ENCODE measurements around the gene DDX41. TPM values are rescaled to one million over a fixed set of nuclear protein-coding genes. Genes with fewer than 3 reads are reported as not detected.

Gene DDX41
- total RNA-seq, 5 donors from 2014 or later (not counting 1 experiment from before 2014, with no cell fraction given) = 64.8 to 118 (median 106) TPM

GRCh38 chr5:177496727-177497291, 20.0 kb downstream of the DDX41 start:
- Mint-ChIP-seq H3K4me1 (peaks cover 23 to 32% (median 25%) of the 10 kb centered on the region in 3 donors), H3K27me3 (no peaks in the 10 kb centered on the region), H3K9me3 (no peaks in the 10 kb centered on the region), H3K4me3 (peak overlapping the region; percentile 61 to 84 (median 78)), H3K27ac (no peak overlapping the region), H3K36me3 (peaks cover 4% of the 10 kb centered on the region)
- Histone ChIP-seq H3K27ac (ENCODE audit: low read length) (no peak overlapping the region), H3K4me1 (ENCODE audit: control insufficient read depth in 1 of 2, extremely low read depth in 1 of 2, insufficient read depth in 2 of 2, low read length in 2 of 2) (peaks cover 0 to 47% of the 10 kb centered on the region in 2 experiments), H3K9me3 (no peaks in the 10 kb centered on the region), H3K4me3 (ENCODE audit: control insufficient read depth in 1 of 2, extremely low read depth in 1 of 2, low read length in 1 of 2) (peak overlapping the region; percentile 44 to 61), H3K36me3 (ENCODE audit: control insufficient read depth in 2 of 2, extremely low read depth in 1 of 2, insufficient read depth in 1 of 2, low read length in 1 of 2) (peaks cover 0 to 6% of the 10 kb centered on the region in 2 donors), H3K27me3 (replicated peaks in 1 of 2; ENCODE audit: control insufficient read depth in 2 of 2, extremely low read depth in 1 of 2, insufficient read depth in 2 of 2, low read length in 1 of 2) (peaks cover 0 to 6% of the 10 kb centered on the region in 2 experiments)
- WGBS (ENCODE audit: insufficient coverage) = 40% methylated on average over 8 of the region's 29 CpGs
- ATAC-seq (replicated peaks in 1 of 4) (no peak), DNase-seq (no peak)
- CTCF ChIA-PET = interaction anchor here in 1 of 2 donors (0.6 to 1.4 kb wide), 9 partner anchors 24 to 192 kb away, joined by 3 to 15 read pairs (median 6); no protein-coding TSS in a partner anchor
- POLR2A ChIA-PET = interaction anchor here in 1 of 2 donors (0.6 kb wide), 1 partner anchor 65 kb away, joined by 3 read pairs; no protein-coding TSS in a partner anchor

GRCh38 chr5:177496070-177496726, 20.6 kb downstream of the DDX41 start:
- Mint-ChIP-seq H3K4me1 (peaks cover 23 to 32% (median 25%) of the 10 kb centered on the region in 3 donors), H3K9me3 (no peaks in the 10 kb centered on the region), H3K36me3 (peaks cover 4% of the 10 kb centered on the region), H3K27ac (no peak overlapping the region), H3K4me3 (peak overlapping the region; percentile 44 to 84 (median 61)), H3K27me3 (no peaks in the 10 kb centered on the region)
- 86% methylated on average over 8 of the region's 12 CpGs for WGBS (ENCODE audit: insufficient coverage)
- Histone ChIP-seq H3K27me3 (replicated peaks in 1 of 2; ENCODE audit: control insufficient read depth in 2 of 2, extremely low read depth in 1 of 2, insufficient read depth in 2 of 2, low read length in 1 of 2) (peaks cover 0 to 6% of the 10 kb centered on the region in 2 experiments), H3K4me1 (ENCODE audit: control insufficient read depth in 1 of 2, extremely low read depth in 1 of 2, insufficient read depth in 2 of 2, low read length in 2 of 2) (peaks cover 0 to 47% of the 10 kb centered on the region in 2 experiments), H3K27ac (ENCODE audit: low read length) (no peak overlapping the region), H3K9me3 (no peaks in the 10 kb centered on the region), H3K36me3 (ENCODE audit: control insufficient read depth in 2 of 2, extremely low read depth in 1 of 2, insufficient read depth in 1 of 2, low read length in 1 of 2) (peaks cover 0 to 6% of the 10 kb centered on the region in 2 donors), H3K4me3 (ENCODE audit: control insufficient read depth in 1 of 2, extremely low read depth in 1 of 2, low read length in 1 of 2) (no peak overlapping the region)
- no peak for DNase-seq
- ATAC-seq (replicated peaks in 1 of 4) = no peak
- CTCF ChIA-PET = interaction anchor here in 1 of 2 donors (0.8 kb wide), 1 partner anchor 19 kb away, joined by 3 read pairs; no protein-coding TSS in a partner anchor
- POLR2A ChIA-PET = no interaction called here

GRCh38 chr5:177495243-177496060, 21.3 kb downstream of the DDX41 start:
- no peak overlapping the region for H3K27ac ChIP-seq (ENCODE audit: low read length)
- no peaks in the 10 kb centered on the region for H3K9me3 ChIP-seq
- ChIA-PET CTCF (interaction anchor here (0.6 to 0.8 kb wide), 2 partner anchors 18 to 381 kb away, joined by 3 to 4 read pairs; no protein-coding TSS in a partner anchor), POLR2A (no interaction called here)
- 97% methylated on average over 10 of the region's 14 CpGs for WGBS (ENCODE audit: insufficient coverage)
- Mint-ChIP-seq H3K27ac (no peak overlapping the region), H3K36me3 (peaks cover 5% of the 10 kb centered on the region), H3K9me3 (no peaks in the 10 kb centered on the region), H3K27me3 (no peaks in the 10 kb centered on the region), H3K4me3 (peak overlapping the region; percentile 44 to 84 (median 61)), H3K4me1 (peaks cover 20 to 27% (median 20%) of the 10 kb centered on the region in 3 donors)
- peaks cover 0 to 6% of the 10 kb centered on the region in 2 experiments for H3K27me3 ChIP-seq (replicated peaks in 1 of 2; ENCODE audit: control insufficient read depth in 2 of 2, extremely low read depth in 1 of 2, insufficient read depth in 2 of 2, low read length in 1 of 2)
- DNase-seq (no peak), ATAC-seq (replicated peaks in 1 of 4) (no peak)
- H3K36me3 ChIP-seq (ENCODE audit: control insufficient read depth in 2 of 2, extremely low read depth in 1 of 2, insufficient read depth in 1 of 2, low read length in 1 of 2) = peaks cover 0 to 10% of the 10 kb centered on the region in 2 donors
- H3K4me1 ChIP-seq (ENCODE audit: control insufficient read depth in 1 of 2, extremely low read depth in 1 of 2, insufficient read depth in 2 of 2, low read length in 2 of 2) = peaks cover 0 to 41% of the 10 kb centered on the region in 2 experiments
- H3K4me3 ChIP-seq (ENCODE audit: control insufficient read depth in 1 of 2, extremely low read depth in 1 of 2, low read length in 1 of 2) = no peak overlapping the region

- Histone ChIP-seq H3K9me3 (no peaks in the 10 kb centered on the region), H3K27ac (ENCODE audit: low read length) (no peak overlapping the region), H3K36me3 (ENCODE audit: control insufficient read depth in 2 of 2, extremely low read depth in 1 of 2, insufficient read depth in 1 of 2, low read length in 1 of 2) (peaks cover 0 to 17% of the 10 kb centered on the region in 2 donors), H3K27me3 (replicated peaks in 1 of 2; ENCODE audit: control insufficient read depth in 2 of 2, extremely low read depth in 1 of 2, insufficient read depth in 2 of 2, low read length in 1 of 2) (peaks cover 0 to 6% of the 10 kb centered on the region in 2 experiments), H3K4me1 (ENCODE audit: control insufficient read depth in 1 of 2, extremely low read depth in 1 of 2, insufficient read depth in 2 of 2, low read length in 2 of 2) (peaks cover 0 to 41% of the 10 kb centered on the region in 2 experiments), H3K4me3 (ENCODE audit: control insufficient read depth in 1 of 2, extremely low read depth in 1 of 2, low read length in 1 of 2) (no peak overlapping the region)
- H3K4me1 Mint-ChIP-seq = peaks cover 19 to 26% (median 20%) of the 10 kb centered on the region in 3 donors
- H3K36me3 Mint-ChIP-seq = peaks cover 10% of the 10 kb centered on the region
- no peak for ATAC-seq (replicated peaks in 1 of 4)
- DNase-seq = peak in 1 of 35 experiments; percentile 47
- H3K4me3 Mint-ChIP-seq = no peak overlapping the region
- 93% methylated on average over 2 of the region's 11 CpGs for WGBS (ENCODE audit: insufficient coverage)
- no peaks in the 10 kb centered on the region for H3K9me3 Mint-ChIP-seq
- H3K27me3 Mint-ChIP-seq = no peaks in the 10 kb centered on the region
- ChIA-PET CTCF (interaction anchor here in 1 of 2 donors (0.6 to 1.1 kb wide), 2 partner anchors 104 to 380 kb away, joined by 3 to 4 read pairs; no protein-coding TSS in a partner anchor), POLR2A (no interaction called here)
- H3K27ac Mint-ChIP-seq = peak overlapping the region in 1 of 2 donors; percentile 34
These were observed 22.2 kb downstream of the DDX41 start for GRCh38 chr5:177494346-177495195.

- 100% methylated on average over 3 of the region's 5 CpGs for WGBS (ENCODE audit: insufficient coverage)
- peak overlapping the region in 1 of 2 donors; percentile 34 for H3K27ac Mint-ChIP-seq
- no peaks in the 10 kb centered on the region for H3K9me3 Mint-ChIP-seq
- H3K36me3 Mint-ChIP-seq = peaks cover 10% of the 10 kb centered on the region
- Histone ChIP-seq H3K27me3 (replicated peaks in 1 of 2; ENCODE audit: control insufficient read depth in 2 of 2, extremely low read depth in 1 of 2, insufficient read depth in 2 of 2, low read length in 1 of 2) (peaks cover 0 to 6% of the 10 kb centered on the region in 2 experiments), H3K36me3 (ENCODE audit: control insufficient read depth in 2 of 2, extremely low read depth in 1 of 2, insufficient read depth in 1 of 2, low read length in 1 of 2) (peaks cover 0 to 18% of the 10 kb centered on the region in 2 donors), H3K4me3 (ENCODE audit: control insufficient read depth in 1 of 2, extremely low read depth in 1 of 2, low read length in 1 of 2) (no peak overlapping the region), H3K27ac (ENCODE audit: low read length) (no peak overlapping the region), H3K4me1 (ENCODE audit: control insufficient read depth in 1 of 2, extremely low read depth in 1 of 2, insufficient read depth in 2 of 2, low read length in 2 of 2) (peaks cover 0 to 41% of the 10 kb centered on the region in 2 experiments), H3K9me3 (no peaks in the 10 kb centered on the region)
- no peaks in the 10 kb centered on the region for H3K27me3 Mint-ChIP-seq
- DNase-seq (no peak), ATAC-seq (replicated peaks in 1 of 4) (no peak)
- no peak overlapping the region for H3K4me3 Mint-ChIP-seq
- peaks cover 17 to 24% (median 20%) of the 10 kb centered on the region in 3 donors for H3K4me1 Mint-ChIP-seq
- ChIA-PET CTCF (interaction anchor here in 1 of 2 donors (0.6 to 1.1 kb wide), 2 partner anchors 103 to 480 kb away, joined by 3 read pairs; no protein-coding TSS in a partner anchor), POLR2A (no interaction called here)
These were observed 22.9 kb downstream of the DDX41 start for GRCh38 chr5:177493795-177494345.

Data from T-cell (primary cell).